Measurements from ENCODE around the gene GALT. TPM values are rescaled to one million over a fixed set of nuclear protein-coding genes. Genes with fewer than 3 reads are reported as not detected.

The GALT gene
- total RNA-seq, 1 donor from 2014 or later, result 11.3 TPM

- H3K4me3 ChIP-seq (ENCODE audit: low read depth, low read length), result no peak overlapping the region
- TF ChIP-seq, protein P1, sequence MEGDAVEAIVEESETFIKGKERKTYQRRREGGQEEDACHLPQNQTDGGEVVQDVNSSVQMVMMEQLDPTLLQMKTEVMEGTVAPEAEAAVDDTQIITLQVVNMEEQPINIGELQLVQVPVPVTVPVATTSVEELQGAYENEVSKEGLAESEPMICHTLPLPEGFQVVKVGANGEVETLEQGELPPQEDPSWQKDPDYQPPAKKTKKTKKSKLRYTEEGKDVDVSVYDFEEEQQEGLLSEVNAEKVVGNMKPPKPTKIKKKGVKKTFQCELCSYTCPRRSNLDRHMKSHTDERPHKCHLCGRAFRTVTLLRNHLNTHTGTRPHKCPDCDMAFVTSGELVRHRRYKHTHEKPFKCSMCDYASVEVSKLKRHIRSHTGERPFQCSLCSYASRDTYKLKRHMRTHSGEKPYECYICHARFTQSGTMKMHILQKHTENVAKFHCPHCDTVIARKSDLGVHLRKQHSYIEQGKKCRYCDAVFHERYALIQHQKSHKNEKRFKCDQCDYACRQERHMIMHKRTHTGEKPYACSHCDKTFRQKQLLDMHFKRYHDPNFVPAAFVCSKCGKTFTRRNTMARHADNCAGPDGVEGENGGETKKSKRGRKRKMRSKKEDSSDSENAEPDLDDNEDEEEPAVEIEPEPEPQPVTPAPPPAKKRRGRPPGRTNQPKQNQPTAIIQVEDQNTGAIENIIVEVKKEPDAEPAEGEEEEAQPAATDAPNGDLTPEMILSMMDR (IDR thresholded peaks at IDR 0.05; ENCODE audit: insufficient read depth, low read length, severe bottlenecking), result no peak
- H3K27me3 ChIP-seq (ENCODE audit: control insufficient read depth, insufficient read depth, low read length), result no peaks in the 10 kb centered on the region
- no peak for DNase-seq (ENCODE audit: low read depth)
- FAIRE-seq, result no peak
- peaks cover 6% of the 10 kb centered on the region for H3K36me3 ChIP-seq (ENCODE audit: control insufficient read depth, insufficient read depth, low read length)
These were observed 28.0 kb downstream of the GALT start for GRCh38 chr9:34674440-34674839.

GRCh38 chr9:34675048-34675714, 28.7 kb downstream of the GALT start:
- Histone ChIP-seq H3K4me3 (ENCODE audit: low read depth, low read length) (no peak overlapping the region), H3K27me3 (ENCODE audit: control insufficient read depth, insufficient read depth, low read length) (no peaks in the 10 kb centered on the region), H3K36me3 (ENCODE audit: control insufficient read depth, insufficient read depth, low read length) (peaks cover 6% of the 10 kb centered on the region)
- DNase-seq (ENCODE audit: low read depth), result peak; percentile 36
- TF ChIP-seq, protein P1 (IDR thresholded peaks at IDR 0.05; ENCODE audit: insufficient read depth, low read length, severe bottlenecking), result peak; percentile 56
- FAIRE-seq, result no peak

DNA sequence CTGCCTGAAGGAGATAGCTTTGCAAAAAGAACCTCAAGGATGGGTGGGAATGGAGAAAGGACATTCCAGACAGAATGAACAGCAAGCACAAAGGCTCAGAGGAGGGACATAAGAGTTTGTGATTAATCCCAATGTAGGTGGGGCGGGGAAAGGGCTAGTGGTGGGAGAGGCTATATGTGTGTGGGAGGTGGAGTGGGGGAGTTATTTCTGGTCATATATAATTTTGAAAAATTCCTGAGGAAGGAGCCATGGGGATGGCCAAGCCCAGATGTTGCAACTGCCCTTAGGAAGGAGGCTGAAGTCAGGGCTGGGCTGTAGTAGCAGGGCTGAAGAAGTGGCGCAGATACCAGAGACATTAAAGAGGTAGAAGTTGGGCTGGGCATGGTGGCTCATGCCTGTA, 29.4 kb downstream of the GALT start:
- DNase-seq (ENCODE audit: low read depth), result no peak
- FAIRE-seq, result no peak

GRCh38 chr9:34684145-34684544, 37.7 kb downstream of the GALT start:
- TF ChIP-seq, protein P1 (IDR thresholded peaks at IDR 0.05; ENCODE audit: insufficient read depth, low read length, severe bottlenecking), result no peak

More for the DNA sequence above, 29.4 kb downstream of the GALT start:
- H3K4me3 ChIP-seq (ENCODE audit: low read depth, low read length), result no peak overlapping the region
- H3K36me3 ChIP-seq (ENCODE audit: control insufficient read depth, insufficient read depth, low read length), result peaks cover 5% of the 10 kb centered on the region
- TF ChIP-seq, protein P1 (IDR thresholded peaks at IDR 0.05; ENCODE audit: insufficient read depth, low read length, severe bottlenecking), result no peak
- H3K27me3 ChIP-seq (ENCODE audit: control insufficient read depth, insufficient read depth, low read length), result no peaks in the 10 kb centered on the region

DNA sequence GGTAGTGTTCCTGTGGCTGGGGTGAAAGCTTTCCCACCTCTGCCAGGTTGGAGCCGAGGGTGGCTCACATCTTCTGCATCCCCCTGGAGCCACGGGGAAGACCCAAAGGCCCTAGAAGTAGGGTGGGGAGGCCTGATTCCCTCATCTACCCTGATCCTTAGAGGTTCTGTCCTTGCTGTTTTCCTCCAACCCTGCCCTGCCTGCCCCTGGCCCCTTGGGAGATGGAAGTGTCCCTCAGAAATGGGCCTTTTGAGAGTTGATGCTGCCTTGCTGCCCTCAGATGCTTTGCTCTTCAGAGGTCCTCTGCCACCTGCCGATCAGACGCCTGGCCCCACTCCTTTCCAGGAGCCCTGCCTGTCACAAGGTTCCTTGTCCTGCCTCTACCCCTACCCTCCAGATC, 38.3 kb downstream of the GALT start:
- H3K36me3 ChIP-seq (ENCODE audit: control insufficient read depth, insufficient read depth, low read length), result peaks cover 2% of the 10 kb centered on the region
- no peak for FAIRE-seq

More at GRCh38 chr9:34684145-34684544, 37.7 kb downstream of the GALT start:
- no peak for DNase-seq (ENCODE audit: low read depth)
- Histone ChIP-seq H3K27me3 (ENCODE audit: control insufficient read depth, insufficient read depth, low read length) (no peaks in the 10 kb centered on the region), H3K36me3 (ENCODE audit: control insufficient read depth, insufficient read depth, low read length) (peaks cover 2% of the 10 kb centered on the region), H3K4me3 (ENCODE audit: low read depth, low read length) (no peak overlapping the region)
- FAIRE-seq, result peak; percentile 81

More for the DNA sequence above, 38.3 kb downstream of the GALT start:
- no peaks in the 10 kb centered on the region for H3K27me3 ChIP-seq (ENCODE audit: control insufficient read depth, insufficient read depth, low read length)
- no peak overlapping the region for H3K4me3 ChIP-seq (ENCODE audit: low read depth, low read length)
- TF ChIP-seq, protein P1 (IDR thresholded peaks at IDR 0.05; ENCODE audit: insufficient read depth, low read length, severe bottlenecking), result no peak
- no peak for DNase-seq (ENCODE audit: low read depth)
